GM13976 (cell line): Measurements from ENCODE around the gene IMMP2L.
A peak's percentile ranks its signal among the peaks of the same experiment; 100 is the strongest.

ENCODE experiments used
- DNase-seq: peaks from one replicate; pipeline ENCODE4 v3.0.0; 2012; ENCODE audit warnings: low spot score
- in situ Hi-C: fragments of 300-500 bp; cut with MboI; formaldehyde crosslinking; loops from one replicate; pipeline ENCODE4 v1.12.0; 2022; ENCODE audit warnings: low sequenced_read_pairs, mixed read lengths, inconsistent platforms; ENCODE audit not compliant: unreplicated experiment
- TF ChIP-seq, protein P1 (sequence below): IDR thresholded peaks from 2 replicates; pipeline ENCODE4 v1.5.1; 2012; ENCODE audit warnings: borderline replicate concordance, mild to moderate bottlenecking; ENCODE audit not compliant: insufficient read depth; ENCODE audit errors: extremely low read depth, missing control alignments, control extremely low read depth

IMMP2L gene

GRCh38 chr7:111093496-111093895 is 468.8 kb downstream of the IMMP2L start:
- TF ChIP-seq, protein P1, sequence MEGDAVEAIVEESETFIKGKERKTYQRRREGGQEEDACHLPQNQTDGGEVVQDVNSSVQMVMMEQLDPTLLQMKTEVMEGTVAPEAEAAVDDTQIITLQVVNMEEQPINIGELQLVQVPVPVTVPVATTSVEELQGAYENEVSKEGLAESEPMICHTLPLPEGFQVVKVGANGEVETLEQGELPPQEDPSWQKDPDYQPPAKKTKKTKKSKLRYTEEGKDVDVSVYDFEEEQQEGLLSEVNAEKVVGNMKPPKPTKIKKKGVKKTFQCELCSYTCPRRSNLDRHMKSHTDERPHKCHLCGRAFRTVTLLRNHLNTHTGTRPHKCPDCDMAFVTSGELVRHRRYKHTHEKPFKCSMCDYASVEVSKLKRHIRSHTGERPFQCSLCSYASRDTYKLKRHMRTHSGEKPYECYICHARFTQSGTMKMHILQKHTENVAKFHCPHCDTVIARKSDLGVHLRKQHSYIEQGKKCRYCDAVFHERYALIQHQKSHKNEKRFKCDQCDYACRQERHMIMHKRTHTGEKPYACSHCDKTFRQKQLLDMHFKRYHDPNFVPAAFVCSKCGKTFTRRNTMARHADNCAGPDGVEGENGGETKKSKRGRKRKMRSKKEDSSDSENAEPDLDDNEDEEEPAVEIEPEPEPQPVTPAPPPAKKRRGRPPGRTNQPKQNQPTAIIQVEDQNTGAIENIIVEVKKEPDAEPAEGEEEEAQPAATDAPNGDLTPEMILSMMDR = no peak
- in situ Hi-C loops = loop anchor here (25.0 kb wide), 3 partner anchors 394 to 644 kb away; no protein-coding TSS in a partner anchor
- no peak for DNase-seq

DNA sequence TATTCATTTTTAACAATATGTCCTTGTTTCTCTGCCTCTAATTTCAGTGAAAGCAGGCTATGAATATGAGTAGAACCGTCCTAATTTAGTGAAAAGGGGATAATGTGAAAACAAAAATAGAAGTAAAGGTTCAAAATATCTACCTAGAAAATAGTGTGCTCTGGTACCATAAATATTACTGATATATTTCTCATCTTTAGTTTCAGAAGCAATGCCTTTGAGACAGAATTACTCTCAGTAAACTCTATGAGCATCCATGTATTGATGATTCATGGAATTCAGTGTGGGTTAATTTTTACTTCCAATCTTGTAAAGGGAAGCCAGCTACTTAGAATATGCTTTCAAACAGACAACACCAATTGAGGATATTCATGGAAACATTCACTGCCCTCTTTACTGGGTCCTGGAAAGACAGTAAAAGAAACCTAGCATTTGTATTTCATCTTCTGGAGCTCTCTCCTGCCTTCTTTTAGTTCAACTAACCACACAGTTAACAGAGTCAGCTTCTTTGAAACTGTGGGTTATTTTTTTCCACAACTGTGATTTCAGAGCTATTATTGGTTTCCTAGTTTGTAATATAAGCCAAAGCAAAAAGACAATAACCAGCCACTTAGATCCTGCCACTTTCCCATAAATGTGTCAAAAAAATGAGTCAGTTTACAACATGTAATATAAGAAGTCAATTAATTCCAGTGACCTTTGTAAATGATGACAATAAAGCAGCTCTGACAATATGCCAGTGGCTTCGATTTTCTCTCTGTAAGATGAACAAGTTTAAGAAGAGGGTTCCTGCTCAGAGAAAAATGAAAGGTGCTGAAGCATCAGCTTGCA is 469.7 kb downstream of the IMMP2L start:
- in situ Hi-C loops = loop anchor here (25.0 kb wide), 3 partner anchors 395 to 645 kb away; no protein-coding TSS in a partner anchor
- TF ChIP-seq, protein P1 = no peak
- no peak for DNase-seq

DNA sequence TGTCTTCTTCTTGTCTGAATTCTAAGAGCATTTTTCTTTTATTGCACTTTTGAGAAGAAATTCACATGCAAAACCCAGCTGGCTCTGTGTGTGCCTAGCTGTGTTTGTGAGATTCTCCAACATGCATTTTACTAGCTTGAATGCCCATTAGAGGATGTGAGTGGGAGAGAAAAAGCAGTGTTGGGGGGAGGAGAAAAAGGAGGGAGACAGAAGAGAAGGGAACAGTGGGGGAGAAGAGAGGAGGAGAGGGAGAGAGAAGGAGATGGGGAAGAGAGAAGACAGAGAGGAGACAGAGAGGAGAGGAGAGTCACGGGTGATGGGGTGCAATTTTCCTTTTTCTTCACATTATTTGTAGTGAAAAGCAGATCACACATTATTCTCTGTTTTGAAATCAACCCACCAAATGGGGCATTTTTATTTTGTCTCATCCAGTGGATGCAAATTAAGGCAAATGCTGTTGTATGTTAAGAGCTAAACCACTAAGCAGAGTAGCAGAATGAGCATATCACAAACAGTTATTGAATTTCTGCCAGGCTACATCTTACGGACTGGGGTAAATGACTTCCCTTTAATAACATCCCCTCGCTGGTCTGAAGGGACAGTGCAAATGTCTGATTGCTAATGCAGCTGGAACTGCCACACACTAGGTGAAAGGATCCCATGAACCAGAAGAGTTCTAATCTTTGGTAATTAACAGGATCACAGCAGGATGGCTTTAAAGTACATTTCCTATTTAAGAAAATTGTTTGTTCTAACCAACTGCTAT is 470.5 kb downstream of the IMMP2L start:
- no peak for DNase-seq

GRCh38 chr7:111090846-111091245 is 471.4 kb downstream of the IMMP2L start, which contains the start of gene LRRN3:
LRRN3 (plus strand) TSS chr7:111091127; CDS start chr7:111122773, 31,646 bp downstream.
- TF ChIP-seq, protein P1 = no peak
- in situ Hi-C loops = loop anchor here (25.0 kb wide), 3 partner anchors 396 to 646 kb away; no protein-coding TSS in a partner anchor
- no peak for DNase-seq

More for the DNA sequence above, 470.5 kb downstream of the IMMP2L start:
- in situ Hi-C loops = loop anchor here (25.0 kb wide), 3 partner anchors 396 to 646 kb away; no protein-coding TSS in a partner anchor
- TF ChIP-seq, protein P1 = no peak

GRCh38 chr7:111089822-111090426 is 472.4 kb downstream of the IMMP2L start:
- no peak for DNase-seq
- TF ChIP-seq, protein P1 = peak; percentile 22
- in situ Hi-C loops = loop anchor here (25.0 kb wide), 3 partner anchors 397 to 647 kb away; no protein-coding TSS in a partner anchor

- DNase-seq = no peak
- in situ Hi-C loops = loop anchor here (25.0 kb wide), 3 partner anchors 399 to 649 kb away; no protein-coding TSS in a partner anchor
- TF ChIP-seq, protein P1 = no peak
Observed at GRCh38 chr7:111088328-111088727, 474.0 kb downstream of the IMMP2L start.
